AG09319 (cell line): ENCODE measurements around the gene EFL1.

Source experiments
- DNase-seq: peaks from one replicate; pipeline ENCODE4 v3.0.0-alpha.2; 2010; ENCODE audit warnings: low read depth; ENCODE audit errors: extremely low read depth
- TF ChIP-seq, protein P1 (sequence below): IDR thresholded peaks from 2 replicates; pipeline ENCODE4 v1.5.1; 2011; ENCODE audit warnings: low read depth, mild to moderate bottlenecking, inconsistent platforms, low read length, moderate library complexity

The EFL1 gene

DNA sequence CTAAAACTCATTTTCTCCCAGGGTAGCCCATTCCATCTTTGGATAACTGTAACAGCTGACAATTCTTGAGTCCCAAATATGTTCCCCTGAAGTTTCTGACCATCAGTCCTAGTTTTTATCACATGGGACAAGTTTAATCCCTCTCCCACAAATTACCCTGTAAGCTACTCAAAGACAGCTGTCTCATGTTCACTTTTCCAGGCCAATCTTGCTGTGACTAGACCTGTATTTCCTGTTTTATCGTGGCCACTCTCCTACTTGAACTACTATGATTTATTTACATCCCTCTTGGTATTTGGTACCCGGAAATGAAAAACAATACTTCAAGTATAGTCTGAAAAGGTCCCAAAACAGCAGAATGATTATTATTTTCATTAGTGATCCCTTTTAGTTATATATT, 121.6 kb downstream of the EFL1 start:
- no peak for DNase-seq
- TF ChIP-seq, protein P1, sequence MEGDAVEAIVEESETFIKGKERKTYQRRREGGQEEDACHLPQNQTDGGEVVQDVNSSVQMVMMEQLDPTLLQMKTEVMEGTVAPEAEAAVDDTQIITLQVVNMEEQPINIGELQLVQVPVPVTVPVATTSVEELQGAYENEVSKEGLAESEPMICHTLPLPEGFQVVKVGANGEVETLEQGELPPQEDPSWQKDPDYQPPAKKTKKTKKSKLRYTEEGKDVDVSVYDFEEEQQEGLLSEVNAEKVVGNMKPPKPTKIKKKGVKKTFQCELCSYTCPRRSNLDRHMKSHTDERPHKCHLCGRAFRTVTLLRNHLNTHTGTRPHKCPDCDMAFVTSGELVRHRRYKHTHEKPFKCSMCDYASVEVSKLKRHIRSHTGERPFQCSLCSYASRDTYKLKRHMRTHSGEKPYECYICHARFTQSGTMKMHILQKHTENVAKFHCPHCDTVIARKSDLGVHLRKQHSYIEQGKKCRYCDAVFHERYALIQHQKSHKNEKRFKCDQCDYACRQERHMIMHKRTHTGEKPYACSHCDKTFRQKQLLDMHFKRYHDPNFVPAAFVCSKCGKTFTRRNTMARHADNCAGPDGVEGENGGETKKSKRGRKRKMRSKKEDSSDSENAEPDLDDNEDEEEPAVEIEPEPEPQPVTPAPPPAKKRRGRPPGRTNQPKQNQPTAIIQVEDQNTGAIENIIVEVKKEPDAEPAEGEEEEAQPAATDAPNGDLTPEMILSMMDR, result no peak

DNA sequence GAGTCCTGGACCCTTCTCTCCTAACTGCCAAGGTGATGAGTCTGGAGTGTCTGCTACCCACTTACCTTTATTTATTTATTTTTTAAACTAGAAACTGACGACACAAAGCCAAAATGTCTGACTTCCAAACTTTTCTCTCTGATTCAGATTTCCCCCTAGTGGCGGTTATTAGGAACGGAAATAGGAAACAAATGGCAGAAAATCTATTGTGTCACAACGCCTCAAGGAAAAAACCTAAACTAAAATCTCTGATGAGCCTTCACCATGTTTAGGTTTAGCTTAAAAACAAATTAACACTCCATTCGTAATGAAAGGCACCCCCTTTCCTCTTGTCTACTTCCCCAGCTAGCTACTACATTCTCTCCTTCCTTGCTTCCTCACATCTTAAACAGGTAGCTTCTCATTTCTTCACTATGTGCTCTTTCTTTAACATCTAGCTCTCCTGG, 122.7 kb downstream of the EFL1 start:
- TF ChIP-seq, protein P1, result peak; percentile 68
- no peak for DNase-seq

DNA sequence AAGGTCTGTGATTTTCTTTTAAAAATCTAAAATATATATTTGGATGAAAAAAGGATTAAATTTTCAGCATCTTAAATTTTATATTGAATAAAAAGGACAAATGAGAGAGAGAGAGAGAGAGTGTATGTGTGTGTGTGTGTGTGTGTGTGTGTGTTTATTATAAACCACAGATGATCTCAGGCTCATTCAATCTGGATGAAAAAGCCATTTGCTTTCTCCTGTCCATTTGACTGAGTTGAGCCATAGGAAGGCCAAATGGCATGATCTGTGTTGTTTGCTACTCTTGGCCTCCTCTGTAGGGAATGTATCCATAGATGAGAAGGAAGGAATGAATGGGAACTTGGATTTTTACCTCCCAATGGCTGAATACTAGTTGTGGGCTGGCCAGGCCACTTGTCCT, 124.2 kb downstream of the EFL1 start:
- TF ChIP-seq, protein P1, result no peak
- DNase-seq, result no peak

DNA sequence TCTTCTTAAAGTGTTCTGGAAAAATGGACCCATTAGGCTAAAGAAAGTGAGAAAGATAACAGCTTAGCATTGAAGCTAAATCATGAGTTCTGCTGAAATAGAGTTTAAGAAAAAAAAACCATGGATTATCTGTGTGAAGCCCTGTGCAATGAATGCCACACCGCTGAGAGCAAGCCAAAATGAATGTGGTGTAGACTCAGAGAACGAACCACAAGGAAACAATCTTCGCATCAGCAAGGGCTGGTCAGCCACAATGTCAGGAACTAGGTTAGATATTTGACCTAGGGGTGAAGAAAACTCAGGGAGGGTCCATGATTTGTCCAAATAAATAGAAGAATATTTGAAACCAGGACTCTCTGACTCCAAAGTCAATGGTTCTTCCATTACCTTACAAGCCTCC, 125.3 kb downstream of the EFL1 start:
- no peak for DNase-seq
- TF ChIP-seq, protein P1, result no peak

DNA sequence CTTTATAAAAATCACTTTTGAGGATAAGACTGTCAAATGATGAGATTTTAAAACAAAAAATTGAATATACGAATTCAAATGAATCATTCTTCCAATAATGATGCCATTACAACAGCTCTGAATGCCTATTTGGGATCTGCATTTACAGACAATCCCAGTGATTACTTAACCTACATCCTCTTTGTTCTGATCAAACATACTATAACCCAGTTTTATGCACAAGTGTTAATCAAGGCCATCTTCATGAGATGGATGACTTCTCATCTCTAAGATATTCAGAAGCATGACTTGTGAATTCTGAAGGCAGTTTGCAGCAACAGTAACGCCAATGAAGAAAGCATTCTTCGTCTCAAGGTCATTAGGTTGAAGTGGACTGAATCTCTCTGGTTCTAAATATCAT, 126.4 kb downstream of the EFL1 start:
- no peak for DNase-seq
- TF ChIP-seq, protein P1, result no peak

DNA sequence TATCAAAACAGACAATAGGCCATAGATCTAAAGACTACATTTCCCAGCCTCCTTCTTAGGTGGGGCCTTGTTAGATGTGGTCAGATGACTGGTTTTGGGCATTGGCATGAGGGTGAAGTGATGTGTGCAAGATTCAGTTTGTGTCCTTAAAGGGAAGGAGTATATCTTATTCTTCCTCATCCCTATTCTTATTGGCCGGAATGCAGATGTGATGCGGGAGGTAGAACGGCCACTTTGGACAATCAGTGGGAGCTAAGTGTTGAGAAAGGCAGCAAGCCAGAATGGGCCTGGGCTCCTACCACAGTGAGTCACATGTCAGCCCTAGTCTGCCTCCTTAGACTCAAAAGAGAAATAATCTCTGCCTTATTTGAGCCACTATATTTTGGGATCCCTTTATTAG, 126.9 kb downstream of the EFL1 start:
- TF ChIP-seq, protein P1, result no peak
- DNase-seq, result no peak

DNA sequence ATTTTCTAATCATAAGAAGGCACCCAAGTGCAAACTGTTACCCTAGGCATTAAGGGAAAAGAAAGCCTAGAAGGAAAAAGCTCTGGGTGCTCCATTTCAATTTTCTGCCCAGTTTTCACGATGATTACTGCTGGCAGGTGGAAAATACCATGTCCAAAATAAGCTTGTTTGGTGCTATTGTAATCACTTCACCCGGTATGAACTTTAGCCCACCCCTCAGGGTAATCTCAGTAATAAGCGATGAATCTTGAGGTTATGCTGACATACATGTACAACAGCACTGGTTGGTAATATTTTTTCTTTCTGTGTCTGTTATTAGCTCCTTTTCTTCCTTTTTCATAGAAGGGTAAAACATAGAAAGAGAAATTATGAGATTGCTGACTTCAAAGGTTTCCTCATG, 128.1 kb downstream of the EFL1 start:
- DNase-seq, result no peak
- TF ChIP-seq, protein P1, result no peak

DNA sequence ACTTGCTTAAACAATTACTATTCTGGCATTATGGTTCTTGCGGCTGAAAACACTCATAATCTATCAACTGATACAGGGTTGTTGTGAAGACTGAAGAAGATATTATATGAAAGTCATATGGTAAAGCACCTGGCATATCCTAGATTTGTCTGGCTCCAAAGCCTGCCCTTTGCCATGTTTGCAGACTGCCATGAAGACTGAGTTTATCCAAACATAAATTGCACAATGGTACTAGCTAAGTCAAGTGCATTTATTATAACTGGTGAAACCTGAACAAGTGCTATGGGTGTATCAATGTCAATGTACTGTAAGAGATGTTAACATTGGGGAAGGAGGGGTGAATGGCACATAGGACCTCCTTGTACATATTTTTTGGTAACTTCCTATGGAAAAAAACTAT, 129.3 kb downstream of the EFL1 start:
- no peak for DNase-seq
- TF ChIP-seq, protein P1, result no peak
